Neuronal stem cell (in vitro differentiated cells): ENCODE data around the gene IRF2.

Experiments used
- DNase-seq: peaks from one replicate; pipeline ENCODE4 v3.0.0-alpha.2; 2013; ENCODE audit warnings: low spot score
- H2AFZ ChIP-seq: one replicate; pipeline ENCODE4 v1.6.1; 2013; ENCODE audit warnings: mild to moderate bottlenecking, low read length, inconsistent platforms
- H2AK5ac ChIP-seq: 2 replicates; pipeline ENCODE4 v1.6.1; 2013; ENCODE audit warnings: low read depth, mild to moderate bottlenecking, inconsistent platforms, low read length, moderate library complexity, mixed read lengths
- H2BK120ac ChIP-seq: 2 replicates; pipeline ENCODE4 v1.6.1; 2013; ENCODE audit warnings: low read depth, mild to moderate bottlenecking, inconsistent platforms, low read length, moderate library complexity, mixed read lengths
- H2BK12ac ChIP-seq: one replicate; pipeline ENCODE4 v1.6.1; 2013; ENCODE audit warnings: low read length, inconsistent platforms
- H2BK15ac ChIP-seq: 2 replicates; pipeline ENCODE4 v1.6.1; 2013; ENCODE audit warnings: mild to moderate bottlenecking, low read length, inconsistent platforms, mixed read lengths
- H2BK5ac ChIP-seq: one replicate; pipeline ENCODE4 v1.6.1; 2013; ENCODE audit warnings: inconsistent platforms, mild to moderate bottlenecking, low read length, moderate library complexity
- H3K14ac ChIP-seq: one replicate; pipeline ENCODE4 v1.6.1; 2013; ENCODE audit warnings: low read length, inconsistent platforms
- H3K18ac ChIP-seq: 2 replicates; pipeline ENCODE4 v1.6.1; 2013; ENCODE audit warnings: low read length, inconsistent platforms
- H3K23ac ChIP-seq: 2 replicates; pipeline ENCODE4 v1.6.1; 2013; ENCODE audit warnings: low read depth, mild to moderate bottlenecking, mixed read lengths, low read length, inconsistent platforms; ENCODE audit not compliant: poor library complexity
- H3K27ac ChIP-seq: replicated peaks from 3 replicates; pipeline ENCODE4 v1.5.1; 2013; ENCODE audit warnings: low read length, inconsistent platforms
- H3K27me3 ChIP-seq, 3 experiments: 2 replicates each; pipeline ENCODE4 v1.6.1; 2013; ENCODE audit warnings: low read length in 3 of 3, mild to moderate bottlenecking in 2 of 3, inconsistent platforms in 1 of 3, low read depth in 1 of 3, mixed read lengths in 1 of 3, moderate library complexity in 1 of 3; ENCODE audit not compliant: control insufficient read depth in 3 of 3, insufficient read depth in 3 of 3
- H3K36me3 ChIP-seq, 2 donors: replicated peaks in 1 of 2; 2 replicates each; pipeline ENCODE4 v1.6.1; 2013; ENCODE audit warnings: low read length in 2 of 2; ENCODE audit not compliant: control insufficient read depth in 2 of 2, insufficient read depth in 2 of 2
- H3K4ac ChIP-seq: 2 replicates; pipeline ENCODE4 v1.6.1; 2013; ENCODE audit warnings: inconsistent platforms, mild to moderate bottlenecking, low read length, moderate library complexity
- H3K4me1 ChIP-seq, 2 donors: 1 replicate in 1 of 2; 2 replicates in 1 of 2; pipeline ENCODE4 v1.6.1; 2013; ENCODE audit warnings: low read length in 2 of 2, low read depth in 1 of 2; ENCODE audit not compliant: control insufficient read depth in 2 of 2, insufficient read depth in 1 of 2
- H3K4me2 ChIP-seq: one replicate; pipeline ENCODE4 v1.6.1; 2013; ENCODE audit warnings: mild to moderate bottlenecking, low read length, inconsistent platforms; ENCODE audit not compliant: insufficient read depth, poor library complexity, severe bottlenecking
- H3K4me3 ChIP-seq, 2 donors: 2 replicates each; pipeline ENCODE4 v1.5.1; 2013; ENCODE audit warnings: low read length in 2 of 2, mild to moderate bottlenecking in 2 of 2, inconsistent platforms in 1 of 2, moderate library complexity in 1 of 2
- H3K79me1 ChIP-seq: one replicate; pipeline ENCODE4 v1.6.1; 2013; ENCODE audit warnings: low read depth, mild to moderate bottlenecking, inconsistent platforms, low read length, moderate library complexity
- H3K9ac ChIP-seq: one replicate; pipeline ENCODE4 v1.6.1; 2013; ENCODE audit warnings: mild to moderate bottlenecking, low read depth, low read length, inconsistent platforms; ENCODE audit not compliant: poor library complexity
- H3K9me3 ChIP-seq, 2 donors: replicated peaks in 1 of 2; 2 replicates each; pipeline versions ENCODE3 to v1.6.1; 2013; ENCODE audit warnings: low read length in 2 of 2, mild to moderate bottlenecking in 2 of 2, inconsistent platforms in 1 of 2, low read depth in 1 of 2, mixed read lengths in 1 of 2, moderate library complexity in 1 of 2; ENCODE audit not compliant: control insufficient read depth in 2 of 2, insufficient read depth in 1 of 2
- H4K8ac ChIP-seq: one replicate; pipeline ENCODE4 v1.6.1; 2013; ENCODE audit warnings: low read depth, mild to moderate bottlenecking, inconsistent platforms, low read length, moderate library complexity
- H4K91ac ChIP-seq: one replicate; pipeline ENCODE4 v1.6.1; 2013; ENCODE audit warnings: low read length, low read depth, mild to moderate bottlenecking, inconsistent platforms; ENCODE audit not compliant: poor library complexity
- WGBS, 2 donors: extraction: QIAGEN DNeasy Blood & Tissue Kit; methylation state at CpG; one replicate each; pipeline ENCODE4 v1.1.7; 2013; ENCODE audit warnings: missing lambda C conversion rate in 2 of 2, mixed read lengths in 1 of 2; ENCODE audit not compliant: insufficient read length in 2 of 2, insufficient replicate concordance in 1 of 2; ENCODE audit errors: extremely low coverage in 2 of 2; 5-methylcytosine and 5-hydroxymethylcytosine counted together

Gene IRF2

DNA sequence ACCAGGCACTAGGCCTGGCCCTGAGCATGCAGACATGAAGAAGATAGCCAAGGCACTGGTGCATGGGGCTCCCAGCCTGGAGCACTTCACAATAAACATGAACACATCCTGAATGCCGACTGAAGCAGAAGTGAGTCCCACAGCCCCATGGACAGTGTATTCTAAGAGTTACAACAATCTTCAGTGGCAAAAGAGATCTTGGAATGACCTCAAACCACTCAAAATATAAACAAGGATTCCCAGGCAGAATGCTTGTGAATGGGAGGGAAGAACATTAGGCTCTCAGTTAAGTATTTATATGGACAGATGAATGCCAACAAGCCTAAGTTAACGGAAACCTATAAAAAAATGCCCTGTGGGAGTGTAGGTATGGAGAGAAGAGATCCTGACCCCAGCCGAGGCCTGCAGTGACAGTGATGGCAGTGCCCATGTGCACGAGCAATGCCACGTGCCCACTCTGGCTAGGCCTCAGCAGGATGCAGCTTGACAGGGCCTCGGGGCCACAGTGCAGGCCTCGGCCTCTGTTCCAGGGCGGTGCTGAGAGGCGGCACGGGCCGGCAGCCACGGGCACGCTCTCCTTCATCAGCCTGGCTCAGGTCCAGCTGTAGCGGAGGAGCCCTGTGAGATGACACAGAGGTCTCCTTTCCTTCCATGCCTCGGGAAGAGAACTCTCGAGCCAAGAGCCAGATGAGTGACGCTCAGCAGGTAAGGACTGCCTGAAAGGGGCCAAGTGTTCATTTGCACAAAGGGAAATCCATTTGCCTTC is 49.2 kb downstream of the IRF2 start:
- peaks cover 8 to 19% of the 10 kb centered on the region in 2 donors for H3K9me3 ChIP-seq
- WGBS, 2 donors = no CpG with 5 or more reads among the region's 17 CpGs
- H3K23ac ChIP-seq = no peak overlapping the region
- no peak overlapping the region for H3K27ac ChIP-seq
- H3K9ac ChIP-seq = no peak overlapping the region
- peaks cover 2% of the 10 kb centered on the region for H3K79me1 ChIP-seq
- no peak overlapping the region for H2AK5ac ChIP-seq
- H3K4me2 ChIP-seq = no peak overlapping the region
- no peak overlapping the region for H3K14ac ChIP-seq
- no peak overlapping the region for H4K91ac ChIP-seq
- H3K27me3 ChIP-seq = no peaks in the 10 kb centered on the region
- no peak overlapping the region for H3K4me3 ChIP-seq
- H3K36me3 ChIP-seq = peaks cover 6 to 67% of the 10 kb centered on the region in 2 donors
- no peak overlapping the region for H2BK15ac ChIP-seq
- no peak overlapping the region for H2BK12ac ChIP-seq
- DNase-seq = no peak
- no peak overlapping the region for H2BK120ac ChIP-seq
- H4K8ac ChIP-seq = no peak overlapping the region
- H3K4ac ChIP-seq = no peak overlapping the region
- no peak overlapping the region for H2BK5ac ChIP-seq
- peaks cover 4 to 6% of the 10 kb centered on the region in 2 donors for H3K4me1 ChIP-seq
- H2AFZ ChIP-seq = no peak overlapping the region
- no peak overlapping the region for H3K18ac ChIP-seq

DNA sequence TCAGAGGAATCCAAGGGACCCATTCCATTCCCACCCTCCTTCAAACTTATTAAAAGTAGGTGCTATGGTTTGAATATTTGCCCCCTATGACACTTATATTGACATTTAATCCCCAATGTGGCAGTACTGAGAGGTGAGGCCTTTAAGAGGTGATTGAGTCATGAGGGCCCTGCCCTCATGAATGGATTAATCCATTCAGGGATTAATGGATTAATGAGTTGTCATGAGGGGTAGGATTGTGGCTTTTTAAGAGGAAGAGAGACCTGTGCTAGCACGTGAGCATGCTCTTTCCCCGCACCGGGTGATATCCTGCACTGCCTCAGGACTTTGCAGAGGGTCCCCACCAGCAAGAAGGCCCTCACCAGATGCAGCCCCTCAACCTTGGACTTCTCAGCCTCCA is 50.1 kb downstream of the IRF2 start:
- Histone ChIP-seq H2BK120ac (no peak overlapping the region), H3K18ac (no peak overlapping the region), H3K4ac (no peak overlapping the region), H2BK5ac (no peak overlapping the region), H3K4me2 (no peak overlapping the region), H2BK15ac (no peak overlapping the region), H3K9ac (no peak overlapping the region), H4K8ac (no peak overlapping the region), H2BK12ac (no peak overlapping the region), H2AFZ (no peak overlapping the region), H3K23ac (no peak overlapping the region), H3K27me3 (no peaks in the 10 kb centered on the region), H3K9me3 (peaks cover 8 to 19% of the 10 kb centered on the region in 2 donors), H2AK5ac (no peak overlapping the region), H3K4me3 (no peak overlapping the region), H3K27ac (no peak overlapping the region), H3K36me3 (peaks cover 6 to 70% of the 10 kb centered on the region in 2 donors), H3K14ac (no peak overlapping the region), H3K79me1 (peaks cover 2% of the 10 kb centered on the region), H3K4me1 (no peaks in the 10 kb centered on the region), H4K91ac (no peak overlapping the region)
- DNase-seq = no peak
- WGBS, 2 donors = no CpG with 5 or more reads among the region's 3 CpGs

GRCh38 chr4:184423003-184423686 is 51.2 kb downstream of the IRF2 start:
- no peak overlapping the region for H3K18ac ChIP-seq
- no peak overlapping the region for H4K8ac ChIP-seq
- peaks cover 8 to 19% of the 10 kb centered on the region in 2 donors for H3K9me3 ChIP-seq
- no peak overlapping the region for H3K27ac ChIP-seq
- H3K9ac ChIP-seq = no peak overlapping the region
- no peaks in the 10 kb centered on the region for H3K27me3 ChIP-seq
- no peak overlapping the region for H3K14ac ChIP-seq
- H2AK5ac ChIP-seq = no peak overlapping the region
- no peak overlapping the region for H2BK15ac ChIP-seq
- H3K4ac ChIP-seq = no peak overlapping the region
- H3K79me1 ChIP-seq = peaks cover 2% of the 10 kb centered on the region
- no peak overlapping the region for H4K91ac ChIP-seq
- WGBS, 2 donors = no CpG with 5 or more reads among the region's 13 CpGs
- no peak overlapping the region for H2BK120ac ChIP-seq
- H2BK5ac ChIP-seq = no peak overlapping the region
- H3K36me3 ChIP-seq = peaks cover 6 to 75% of the 10 kb centered on the region in 2 donors
- peak overlapping the region in 1 of 2 donors; percentile 55 for H3K4me3 ChIP-seq
- no peak for DNase-seq
- no peak overlapping the region for H2BK12ac ChIP-seq
- no peak overlapping the region for H2AFZ ChIP-seq
- no peak overlapping the region for H3K23ac ChIP-seq
- no peaks in the 10 kb centered on the region for H3K4me1 ChIP-seq
- no peak overlapping the region for H3K4me2 ChIP-seq

- H3K79me1 ChIP-seq = peaks cover 2% of the 10 kb centered on the region
- no peak overlapping the region for H3K4me3 ChIP-seq
- no peak overlapping the region for H3K27ac ChIP-seq
- no peak overlapping the region for H2BK5ac ChIP-seq
- H2AFZ ChIP-seq = no peak overlapping the region
- no peak overlapping the region for H3K14ac ChIP-seq
- no peak overlapping the region for H3K9ac ChIP-seq
- no peaks in the 10 kb centered on the region for H3K27me3 ChIP-seq
- no peak overlapping the region for H3K4ac ChIP-seq
- H2BK12ac ChIP-seq = no peak overlapping the region
- H4K91ac ChIP-seq = no peak overlapping the region
- H2BK15ac ChIP-seq = no peak overlapping the region
- WGBS, 2 donors = no CpG with 5 or more reads among the region's 3 CpGs
- H3K9me3 ChIP-seq = peaks cover 8 to 19% of the 10 kb centered on the region in 2 donors
- H2BK120ac ChIP-seq = no peak overlapping the region
- no peak overlapping the region for H3K18ac ChIP-seq
- no peak overlapping the region for H4K8ac ChIP-seq
- no peak overlapping the region for H3K23ac ChIP-seq
- peaks cover 7 to 75% of the 10 kb centered on the region in 2 donors for H3K36me3 ChIP-seq
- H2AK5ac ChIP-seq = no peak overlapping the region
- H3K4me1 ChIP-seq = no peaks in the 10 kb centered on the region
- no peak overlapping the region for H3K4me2 ChIP-seq
- DNase-seq = no peak
These were observed 52.0 kb downstream of the IRF2 start for GRCh38 chr4:184422378-184422777.
